ENCODE results near the gene MOB3B.

Gene MOB3B

GRCh38 chr9:27331393-27331792 lies 198.2 kb downstream of the MOB3B start:
- no peak for DNase-seq

- no peak for DNase-seq
These were observed 200.3 kb downstream of the MOB3B start for GRCh38 chr9:27329291-27329690.

- no peak for DNase-seq
These were observed 201.1 kb downstream of the MOB3B start for GRCh38 chr9:27328483-27328882.

- no peak for DNase-seq
These were observed 218.4 kb downstream of the MOB3B start for GRCh38 chr9:27311184-27311583.

GRCh38 chr9:27310582-27310981 lies 219.0 kb downstream of the MOB3B start:
- DNase-seq = no peak

- DNase-seq = no peak
These were observed 220.8 kb downstream of the MOB3B start for GRCh38 chr9:27308691-27309390.

GRCh38 chr9:27304521-27304920 lies 225.1 kb downstream of the MOB3B start:
- no peak for DNase-seq

GRCh38 chr9:27303219-27303618 lies 226.4 kb downstream of the MOB3B start:
- DNase-seq = no peak

GRCh38 chr9:27297050-27297449 lies 232.6 kb downstream of the MOB3B start, which contains the start of gene EQTN:
Gene EQTN (minus strand): TSS chr9:27297150. CDS start chr9:27297055, 95 bp downstream.
- DNase-seq = no peak

- DNase-seq = no peak
These were observed 235.6 kb downstream of the MOB3B start for GRCh38 chr9:27293996-27294395.

- no peak for DNase-seq
These were observed 236.8 kb downstream of the MOB3B start for GRCh38 chr9:27292659-27293405.

- no peak for DNase-seq
These were observed 238.3 kb downstream of the MOB3B start for GRCh38 chr9:27291292-27291691.

- DNase-seq = no peak
These were observed 247.3 kb downstream of the MOB3B start for GRCh38 chr9:27282269-27282668.

- DNase-seq = no peak
These were observed 248.8 kb downstream of the MOB3B start for GRCh38 chr9:27280860-27281259.

GRCh38 chr9:27280249-27280648 lies 249.4 kb downstream of the MOB3B start:
- no peak for DNase-seq

- DNase-seq = no peak
These were observed 250.0 kb downstream of the MOB3B start for GRCh38 chr9:27279611-27280010.

GRCh38 chr9:27278374-27278773 lies 251.2 kb downstream of the MOB3B start:
- DNase-seq = no peak

GRCh38 chr9:27276193-27277030 lies 253.2 kb downstream of the MOB3B start:
- DNase-seq = no peak
